GM20431 (cell line): ENCODE data around the gene MYOD1.

Experiments
- in situ Hi-C: fragments of 300-500 bp; cut with MseI, MboI; formaldehyde crosslinking; loops from one replicate; pipeline ENCODE4 v1.15.0; 2020; ENCODE audit warnings: low sequenced_read_pairs; ENCODE audit not compliant: unreplicated experiment

The MYOD1 gene

DNA sequence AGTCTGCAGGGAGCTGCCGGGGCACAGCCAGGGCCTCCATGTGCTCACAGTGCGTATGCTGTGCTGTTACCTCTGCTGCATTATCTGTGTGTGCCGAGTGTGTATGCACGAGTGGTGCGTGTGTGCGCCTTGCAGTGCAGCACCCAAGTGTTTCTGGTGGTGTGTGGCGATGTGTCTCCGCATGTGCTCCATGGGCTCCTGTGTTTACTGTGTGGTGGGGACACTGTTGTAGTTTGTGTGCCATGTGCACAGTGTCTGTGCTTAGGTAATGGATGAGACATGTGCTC is 46.6 kb downstream of the MYOD1 start:
- in situ Hi-C loops: no loop called here

DNA sequence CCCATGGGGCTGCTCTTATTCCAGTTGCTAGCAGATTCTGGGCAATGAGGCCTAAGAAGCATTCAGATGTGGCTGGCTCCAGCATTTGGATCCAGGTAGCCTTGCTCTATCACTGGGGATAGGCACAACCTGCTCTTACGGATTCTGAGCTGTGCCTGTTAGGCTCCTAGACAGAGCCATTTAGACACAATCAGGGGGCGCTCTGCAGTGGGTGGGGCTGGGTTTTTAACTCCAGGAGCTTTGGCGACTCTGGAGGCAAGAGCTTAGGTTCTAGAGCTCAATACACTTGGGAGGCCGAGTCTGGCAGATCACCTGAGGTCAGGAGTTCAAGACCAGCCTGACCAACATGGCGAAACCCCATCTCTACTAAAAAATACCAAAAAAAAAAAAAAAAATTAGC is 47.2 kb downstream of the MYOD1 start:
- in situ Hi-C loops: no loop called here

DNA sequence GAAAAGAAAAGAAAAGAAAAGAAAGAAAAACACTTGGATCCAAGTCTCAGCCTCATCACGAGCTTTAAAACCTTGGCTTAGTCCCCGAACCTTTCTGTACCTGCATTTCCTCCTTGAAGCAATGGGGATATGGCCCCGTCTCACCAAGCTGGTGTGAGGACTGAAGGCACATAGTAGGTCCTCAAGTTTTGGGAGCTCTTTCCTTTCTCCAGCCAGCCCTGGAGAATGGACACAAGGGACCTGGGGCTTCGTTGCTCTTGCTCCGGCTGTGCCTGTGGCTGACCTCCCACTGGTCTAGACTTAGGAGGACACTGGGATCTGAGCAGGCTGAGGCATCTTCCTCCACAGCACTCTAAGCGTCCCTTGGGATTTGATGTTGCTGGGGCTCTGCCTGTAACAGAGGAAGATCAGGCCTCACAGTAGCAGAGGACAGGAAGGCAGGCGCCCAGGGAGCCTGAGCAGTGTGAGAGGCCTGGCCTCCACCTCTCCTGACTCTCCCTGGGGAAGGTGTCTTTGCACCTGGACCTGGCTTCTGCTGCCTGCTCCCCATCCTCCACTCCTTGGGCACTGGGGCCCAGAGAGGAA is 48.0 kb downstream of the MYOD1 start:
- in situ Hi-C loops: no loop called here

DNA sequence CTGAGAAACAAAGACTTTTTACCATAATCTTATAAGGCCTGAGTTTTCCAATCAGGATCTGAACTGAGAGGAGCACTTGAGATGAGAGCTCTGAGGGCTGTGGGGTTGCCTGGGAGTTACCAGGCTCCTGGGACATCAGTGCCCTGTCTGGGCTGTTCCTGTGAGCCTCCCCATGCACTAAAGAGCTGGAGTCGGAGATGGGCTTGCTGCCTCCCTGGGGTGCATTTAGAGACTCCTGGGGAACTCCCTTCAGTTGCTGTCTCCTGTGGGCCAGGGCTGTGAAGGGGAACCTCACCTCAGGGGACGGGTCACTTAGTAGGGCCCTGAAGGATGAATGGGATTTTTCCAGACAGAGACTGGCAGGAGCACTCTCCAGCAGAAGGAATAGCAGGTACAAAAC is 48.5 kb downstream of the MYOD1 start:
- in situ Hi-C loops: no loop called here

DNA sequence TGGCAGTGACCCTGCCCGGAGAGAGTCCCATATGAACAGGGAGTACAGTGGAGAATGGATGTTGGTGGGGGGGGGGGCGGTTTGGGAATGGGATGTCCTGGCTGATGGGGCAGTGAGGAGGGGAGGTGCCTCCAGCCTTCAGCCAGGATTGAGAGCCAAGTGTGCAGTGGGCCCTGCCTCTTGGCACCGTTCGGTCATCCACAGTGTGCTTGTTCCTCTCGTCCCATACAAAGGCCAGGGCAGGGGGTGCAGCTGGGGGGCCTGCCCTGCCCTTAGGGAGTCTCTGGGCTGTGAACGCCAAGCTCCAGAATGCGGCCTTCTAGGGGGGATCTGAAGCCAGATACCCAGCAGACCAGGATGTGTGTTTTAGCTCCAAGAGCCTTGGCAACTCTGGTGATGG is 49.2 kb downstream of the MYOD1 start:
- in situ Hi-C loops: no loop called here

DNA sequence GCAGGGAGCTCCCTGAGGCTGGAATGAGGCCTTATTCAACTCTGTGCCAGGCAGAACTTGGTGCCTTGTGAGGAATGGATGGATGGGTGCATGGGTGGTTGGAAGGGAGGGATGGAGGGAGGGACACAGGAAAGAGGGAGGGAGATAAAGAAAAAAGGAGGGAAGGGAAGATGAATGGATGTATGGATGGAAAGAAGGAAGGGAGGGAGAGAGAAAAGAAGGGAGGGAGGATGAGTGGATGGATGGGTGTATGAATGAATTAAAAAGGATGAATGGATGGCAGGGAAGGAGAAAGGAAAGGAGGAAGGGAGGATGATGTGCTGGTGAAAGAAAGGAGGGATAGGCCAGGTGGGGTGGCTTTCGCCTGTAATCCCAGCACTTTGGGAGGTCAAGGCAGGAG is 49.8 kb downstream of the MYOD1 start:
- in situ Hi-C loops: no loop called here

DNA sequence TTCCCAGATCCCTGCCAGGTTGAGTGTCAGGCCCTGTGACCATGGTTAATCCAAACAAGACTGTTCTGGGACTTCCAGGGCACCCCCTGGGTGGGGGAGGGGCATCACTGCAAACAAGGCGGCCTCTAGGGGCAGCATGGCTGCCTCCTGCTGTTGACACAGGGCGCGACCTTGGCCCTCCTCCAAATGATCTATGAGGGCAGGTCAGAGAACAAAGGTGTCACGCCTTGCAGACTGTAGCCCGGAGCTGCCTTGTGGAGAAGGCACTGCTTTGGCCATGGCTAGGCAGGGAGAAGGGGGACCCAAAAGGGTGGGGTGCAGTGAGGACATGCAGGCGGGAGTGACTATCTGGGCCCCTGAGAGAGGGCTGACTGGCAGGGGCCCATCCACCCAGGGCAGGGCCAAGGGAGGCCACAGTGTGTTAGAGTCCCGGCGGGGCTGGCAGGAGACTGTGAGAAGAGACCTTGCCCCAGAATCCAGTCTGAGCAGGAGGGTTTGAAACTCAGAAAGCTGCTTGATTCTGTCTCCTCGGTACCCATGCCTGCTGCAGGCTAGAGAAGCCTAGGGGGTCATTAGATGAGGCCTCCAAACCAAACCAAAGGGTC is 50.8 kb downstream of the MYOD1 start:
- in situ Hi-C loops: no loop called here

DNA sequence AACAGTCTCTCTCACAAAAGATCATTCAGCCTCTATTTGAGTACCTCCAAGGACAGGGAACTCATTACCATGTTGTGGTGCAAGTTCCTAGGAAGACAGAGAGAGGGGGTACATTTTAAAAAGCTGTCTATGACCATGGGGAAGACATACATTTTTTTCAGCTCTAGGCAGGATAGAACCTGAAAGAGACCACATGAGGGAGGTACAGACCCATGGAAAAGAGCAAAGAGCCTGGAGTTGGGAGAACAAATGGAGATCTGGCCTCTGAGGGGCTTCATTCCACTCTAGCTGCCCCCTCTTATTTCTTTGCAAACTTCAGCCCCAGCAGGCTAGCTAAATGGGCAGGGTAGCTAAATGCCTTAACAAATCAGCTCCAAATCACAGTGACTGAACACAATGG is 51.5 kb downstream of the MYOD1 start:
- in situ Hi-C loops: no loop called here

DNA sequence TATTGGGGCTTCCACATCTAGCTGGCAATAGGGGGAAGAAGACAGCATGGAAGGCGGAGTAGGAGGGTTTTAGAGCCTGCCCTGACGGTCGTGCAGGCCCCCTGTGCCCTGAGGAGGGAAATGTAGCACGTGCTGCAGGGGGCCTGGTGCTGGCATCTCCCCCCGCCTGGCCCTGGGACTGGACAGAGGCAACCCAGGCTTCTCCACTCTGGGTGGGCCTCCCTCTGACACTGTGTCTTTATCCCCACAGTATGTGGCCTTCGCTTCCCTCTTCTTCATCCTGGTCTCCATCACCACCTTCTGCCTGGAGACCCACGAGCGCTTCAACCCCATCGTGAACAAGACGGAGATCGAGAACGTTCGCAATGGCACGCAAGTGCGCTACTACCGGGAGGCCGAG is 52.0 kb downstream of the MYOD1 start:
- in situ Hi-C loops: no loop called here
